Hepatocyte (in vitro differentiated cells): ENCODE results near the gene DYSF. TPM values are rescaled to one million over a fixed set of nuclear protein-coding genes. Genes with fewer than 3 reads are reported as not detected.

Experiments
- DNase-seq: peaks from one replicate; pipeline ENCODE4 v3.0.0-alpha.2; 2016; ENCODE audit warnings: low spot score
- H2AFZ ChIP-seq: fragments of 200-600 bp; sonication (generic); 2 replicates; pipeline ENCODE4 v1.6.0; 2016; ENCODE audit warnings: antibody characterized with exemption, mild to moderate bottlenecking
- H3K27ac ChIP-seq: fragments of 200-600 bp; sonication (generic); 2 replicates; pipeline ENCODE4 v1.5.1; 2016; ENCODE audit warnings: mild to moderate bottlenecking
- H3K27me3 ChIP-seq: fragments of 200-600 bp; sonication (generic); 2 replicates; pipeline ENCODE4 v1.6.1; 2016
- H3K36me3 ChIP-seq: fragments of 200-600 bp; sonication (generic); replicated peaks from 2 replicates; pipeline ENCODE4 v1.5.1; 2016; ENCODE audit warnings: low read depth; ENCODE audit not compliant: insufficient read depth
- H3K4me1 ChIP-seq: fragments of 200-600 bp; sonication (generic); 2 replicates; pipeline ENCODE4 v1.5.1; 2016; ENCODE audit warnings: mild to moderate bottlenecking, moderate library complexity; ENCODE audit not compliant: insufficient read depth
- H3K4me2 ChIP-seq: fragments of 200-600 bp; sonication (generic); 2 replicates; pipeline ENCODE4 v1.6.0; 2016
- H3K4me3 ChIP-seq: fragments of 200-600 bp; sonication (generic); 2 replicates; pipeline ENCODE4 v1.5.1; 2016; ENCODE audit warnings: mild to moderate bottlenecking
- H3K79me2 ChIP-seq: fragments of 200-600 bp; sonication (generic); 2 replicates; pipeline ENCODE4 v1.6.0; 2017; ENCODE audit warnings: mild to moderate bottlenecking
- H3K9me2 ChIP-seq: fragments of 200-600 bp; sonication (generic); replicated peaks from 2 replicates; pipeline ENCODE4 v1.6.0; 2017; ENCODE audit warnings: mild to moderate bottlenecking; ENCODE audit not compliant: insufficient read depth
- H3K9me3 ChIP-seq: fragments of 200-600 bp; sonication (generic); 2 replicates; pipeline ENCODE4 v1.5.1; 2016; ENCODE audit warnings: low read depth, mild to moderate bottlenecking
- H4K20me1 ChIP-seq: fragments of 200-600 bp; sonication (generic); 2 replicates; pipeline ENCODE4 v1.6.0; 2016; ENCODE audit warnings: mild to moderate bottlenecking; ENCODE audit not compliant: insufficient read depth, poor library complexity, severe bottlenecking
- CTCF ChIP-seq: fragments of 200-600 bp; sonication (generic); IDR thresholded peaks from 2 replicates; pipeline ENCODE4 v1.5.1; 2016; ENCODE audit warnings: antibody characterized with exemption, mild to moderate bottlenecking; ENCODE audit not compliant: poor library complexity
- EZH2 ChIP-seq: fragments of 200-600 bp; sonication (generic); IDR thresholded peaks from 2 replicates; pipeline ENCODE4 v1.6.1; 2016; ENCODE audit warnings: antibody characterized with exemption, mild to moderate bottlenecking, borderline replicate concordance
- EZH2phosphoT487 ChIP-seq: fragments of 200-600 bp; sonication (generic); IDR thresholded peaks from one replicate; pipeline ENCODE4 v1.6.1; 2018; ENCODE audit warnings: antibody characterized with exemption, mild to moderate bottlenecking, low read depth, moderate library complexity; ENCODE audit not compliant: unreplicated experiment, severe bottlenecking
- WGBS: methylation state at CpG from one replicate; pipeline ENCODE4 v1.1.6; 2016; ENCODE audit warnings: low lambda C conversion rate; ENCODE audit errors: missing lambda C conversion rate; 5-methylcytosine and 5-hydroxymethylcytosine counted together
- polyA plus RNA-seq: library from polyadenylated mRNA; unstranded; fragments of >200 nt; fragmentation: Nextera tagmentation; extraction: Ambion mirVana; gene quantifications from 2 replicates; pipeline ENCODE4 v1.2.1, GENCODE V29; 2016
- total RNA-seq: library from RNA; depleted of rRNA; stranded (reverse); fragments of >200 nt; gene quantifications from 2 replicates; pipeline ENCODE4 v1.2.3, GENCODE V29; 2014

DYSF gene
- total and polyA plus RNA-seq, 2 experiments from 2014 or later, result 0.25 to 0.90 TPM

- TF ChIP-seq EZH2 (no peak), CTCF (no peak), EZH2phosphoT487 (no peak)
- WGBS, result 88% methylated on average over 5 of the region's 5 CpGs
- Histone ChIP-seq H3K4me3 (no peak overlapping the region), H3K9me3 (no peaks in the 10 kb centered on the region), H3K79me2 (no peaks in the 10 kb centered on the region), H2AFZ (no peak overlapping the region), H3K4me2 (no peak overlapping the region), H4K20me1 (no peaks in the 10 kb centered on the region), H3K4me1 (no peaks in the 10 kb centered on the region), H3K9me2 (no peaks in the 10 kb centered on the region), H3K27me3 (no peaks in the 10 kb centered on the region), H3K36me3 (no peaks in the 10 kb centered on the region), H3K27ac (no peak overlapping the region)
- DNase-seq, result no peak
Measured at GRCh38 chr2:71706836-71707235, 253.5 kb downstream of the DYSF start.

- Histone ChIP-seq H3K27ac (no peak overlapping the region), H2AFZ (no peak overlapping the region), H3K27me3 (no peaks in the 10 kb centered on the region), H4K20me1 (no peaks in the 10 kb centered on the region), H3K4me1 (no peaks in the 10 kb centered on the region), H3K9me2 (no peaks in the 10 kb centered on the region), H3K79me2 (no peaks in the 10 kb centered on the region), H3K36me3 (no peaks in the 10 kb centered on the region), H3K9me3 (no peaks in the 10 kb centered on the region), H3K4me3 (no peak overlapping the region), H3K4me2 (no peak overlapping the region)
- no peak for DNase-seq
- WGBS, result 53% methylated on average over 10 of the region's 10 CpGs
- TF ChIP-seq CTCF, result no peak
- TF ChIP-seq EZH2phosphoT487, result no peak
- no peak for TF ChIP-seq EZH2
Measured at GRCh38 chr2:71710367-71711132, 257.2 kb downstream of the DYSF start.

- DNase-seq, result no peak
- Histone ChIP-seq H2AFZ (no peak overlapping the region), H3K9me3 (no peaks in the 10 kb centered on the region), H3K36me3 (no peaks in the 10 kb centered on the region), H3K4me2 (no peak overlapping the region), H3K9me2 (no peaks in the 10 kb centered on the region), H4K20me1 (no peaks in the 10 kb centered on the region), H3K79me2 (no peaks in the 10 kb centered on the region), H3K4me3 (no peak overlapping the region), H3K4me1 (no peaks in the 10 kb centered on the region), H3K27ac (no peak overlapping the region), H3K27me3 (no peaks in the 10 kb centered on the region)
- no peak for TF ChIP-seq EZH2
- TF ChIP-seq EZH2phosphoT487, result no peak
- TF ChIP-seq CTCF, result no peak
- 77% methylated on average over 8 of the region's 8 CpGs for WGBS
Measured at GRCh38 chr2:71711133-71711855, 257.9 kb downstream of the DYSF start.
